Thyroid gland (tissue), 4 donors: ENCODE measurements around the gene DRAM1.

Experiments used
- POLR2A ChIP-seq, 2 donors: fragments of 450-650 bp; IDR thresholded peaks; one replicate each; pipeline ENCODE4 v1.6.1; 2017; ENCODE audit warnings: antibody characterized with exemption in 2 of 2, mild to moderate bottlenecking in 2 of 2, moderate library complexity in 1 of 2
- TF ChIP-seq, protein P1 (sequence below), 6 experiments: fragments of 200-600 bp in 3 of 6; fragments of 450-650 bp in 3 of 6; sonication (generic) in 3 of 6; IDR thresholded peaks; one replicate each; pipeline ENCODE4 v1.5.1; 2016 to 2019; ENCODE audit warnings: antibody characterized with exemption in 6 of 6, mild to moderate bottlenecking in 2 of 6, inconsistent platforms in 1 of 6, moderate library complexity in 1 of 6

DNA sequence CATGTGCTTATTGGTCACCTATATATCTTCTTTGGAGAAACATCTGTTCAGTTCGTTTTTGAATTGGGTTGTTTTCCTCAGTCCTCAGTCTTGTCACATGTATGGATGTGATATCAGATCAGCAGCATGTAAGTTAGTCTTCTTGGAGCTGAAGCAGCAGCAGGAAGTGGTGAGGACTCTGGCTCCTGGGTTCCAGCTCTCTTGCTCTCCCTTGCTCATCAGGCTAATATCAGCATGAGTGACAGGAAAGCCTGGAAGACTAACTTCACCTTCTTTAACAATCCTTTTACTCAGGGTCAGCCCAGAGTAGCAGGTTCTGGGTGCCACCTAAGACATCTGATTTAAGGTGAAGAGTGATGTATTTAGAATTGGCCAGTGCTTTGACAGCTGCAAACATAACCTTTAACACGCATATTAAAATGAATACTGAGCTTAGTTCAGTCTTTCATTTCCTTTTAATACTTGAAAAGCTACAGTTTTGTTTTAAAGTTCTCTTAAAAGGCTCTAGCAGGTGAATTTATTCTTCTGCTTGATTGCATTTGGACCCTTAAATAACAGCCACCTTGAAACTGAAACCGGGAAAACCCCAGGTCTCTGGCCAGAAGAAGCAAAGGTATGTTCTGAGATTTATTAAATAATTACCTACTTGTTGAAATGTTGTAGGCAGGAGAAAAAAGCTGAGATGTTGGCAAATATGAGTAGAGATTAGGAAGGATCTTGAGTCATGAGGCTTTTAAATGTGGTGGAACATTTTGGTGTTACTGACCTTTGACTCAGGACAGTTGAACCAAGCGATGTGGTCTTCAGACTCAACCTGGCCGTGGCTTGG is 54.3 kb downstream of the DRAM1 start:
- TF ChIP-seq, protein P1, sequence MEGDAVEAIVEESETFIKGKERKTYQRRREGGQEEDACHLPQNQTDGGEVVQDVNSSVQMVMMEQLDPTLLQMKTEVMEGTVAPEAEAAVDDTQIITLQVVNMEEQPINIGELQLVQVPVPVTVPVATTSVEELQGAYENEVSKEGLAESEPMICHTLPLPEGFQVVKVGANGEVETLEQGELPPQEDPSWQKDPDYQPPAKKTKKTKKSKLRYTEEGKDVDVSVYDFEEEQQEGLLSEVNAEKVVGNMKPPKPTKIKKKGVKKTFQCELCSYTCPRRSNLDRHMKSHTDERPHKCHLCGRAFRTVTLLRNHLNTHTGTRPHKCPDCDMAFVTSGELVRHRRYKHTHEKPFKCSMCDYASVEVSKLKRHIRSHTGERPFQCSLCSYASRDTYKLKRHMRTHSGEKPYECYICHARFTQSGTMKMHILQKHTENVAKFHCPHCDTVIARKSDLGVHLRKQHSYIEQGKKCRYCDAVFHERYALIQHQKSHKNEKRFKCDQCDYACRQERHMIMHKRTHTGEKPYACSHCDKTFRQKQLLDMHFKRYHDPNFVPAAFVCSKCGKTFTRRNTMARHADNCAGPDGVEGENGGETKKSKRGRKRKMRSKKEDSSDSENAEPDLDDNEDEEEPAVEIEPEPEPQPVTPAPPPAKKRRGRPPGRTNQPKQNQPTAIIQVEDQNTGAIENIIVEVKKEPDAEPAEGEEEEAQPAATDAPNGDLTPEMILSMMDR (IDR thresholded peaks at IDR 0.05), result no peak
- TF ChIP-seq POLR2A (IDR thresholded peaks at IDR 0.05), result no peak
